HAP-1 (cell line): ENCODE data around the gene CD55.
A peak's percentile ranks its signal among the peaks of the same experiment; 100 is the strongest.

Source experiments
- DNase-seq, 2 experiments: peaks; one replicate each; pipeline ENCODE4 v3.0.0-alpha.2; 2016 to 2020; ENCODE audit warnings: low spot score in 2 of 2
- H3K27me3 ChIP-seq: fragments of 250-450 bp; sonication (Bioruptor Pico); 2 replicates; pipeline ENCODE4 v1.5.1; 2020; ENCODE audit warnings: low read depth, mild to moderate bottlenecking, moderate library complexity
- H3K36me3 ChIP-seq: fragments of 250-450 bp; sonication (Bioruptor Pico); replicated peaks from 2 replicates; pipeline ENCODE4 v1.5.1; 2020; ENCODE audit warnings: mild to moderate bottlenecking
- H3K4me1 ChIP-seq: fragments of 250-450 bp; sonication (Bioruptor Pico); 2 replicates; pipeline ENCODE4 v1.5.1; 2020; ENCODE audit warnings: mild to moderate bottlenecking
- H3K4me3 ChIP-seq: fragments of 250-450 bp; sonication (Bioruptor Pico); 2 replicates; pipeline ENCODE4 v1.5.1; 2020; ENCODE audit warnings: mild to moderate bottlenecking, moderate library complexity
- H3K9me3 ChIP-seq: fragments of 250-450 bp; sonication (Bioruptor Pico); 2 replicates; pipeline ENCODE4 v1.5.1; 2020; ENCODE audit warnings: mild to moderate bottlenecking, moderate library complexity
- in situ Hi-C: fragments of 300-500 bp; cut with MboI; formaldehyde crosslinking; loops from 3 replicates; pipeline ENCODE4 v1.14.3; 2020; ENCODE audit warnings: low sequenced_read_pairs, inconsistent platforms, mixed read lengths

Gene CD55

DNA sequence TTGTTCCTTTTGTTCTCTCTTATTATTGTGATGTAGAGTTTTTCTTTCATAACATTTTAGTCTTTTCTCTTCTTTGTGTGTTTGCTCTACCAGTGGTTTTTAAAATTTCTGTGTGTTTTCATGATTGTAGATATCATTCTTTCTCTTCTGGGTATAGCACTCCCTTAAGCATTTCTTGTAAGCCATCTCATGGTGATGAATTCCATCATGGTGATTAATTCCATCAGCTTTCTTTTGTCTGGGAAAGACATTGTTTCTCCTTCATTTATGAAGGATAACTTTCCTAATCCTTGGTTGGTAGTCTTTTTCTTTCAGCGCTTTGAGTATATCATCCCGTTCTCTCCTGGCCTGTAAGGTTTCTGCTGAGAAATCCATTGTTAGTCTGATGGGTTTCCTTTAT is 22.7 kb downstream of the CD55 start:
- DNase-seq, result peak in 1 of 2 experiments; percentile 76
- Histone ChIP-seq H3K4me3 (no peak overlapping the region), H3K4me1 (peaks cover 27% of the 10 kb centered on the region), H3K36me3 (peaks cover 38% of the 10 kb centered on the region), H3K9me3 (peaks cover 8% of the 10 kb centered on the region), H3K27me3 (no peaks in the 10 kb centered on the region)
- in situ Hi-C loops, result no loop called here

GRCh38 chr1:207345644-207346477 is 24.4 kb downstream of the CD55 start:
- H3K4me1 ChIP-seq, result peaks cover 33% of the 10 kb centered on the region
- peaks cover 8% of the 10 kb centered on the region for H3K9me3 ChIP-seq
- no peaks in the 10 kb centered on the region for H3K27me3 ChIP-seq
- H3K36me3 ChIP-seq, result peaks cover 32% of the 10 kb centered on the region
- no peak overlapping the region for H3K4me3 ChIP-seq
- in situ Hi-C loops, result no loop called here
- DNase-seq, result no peak

DNA sequence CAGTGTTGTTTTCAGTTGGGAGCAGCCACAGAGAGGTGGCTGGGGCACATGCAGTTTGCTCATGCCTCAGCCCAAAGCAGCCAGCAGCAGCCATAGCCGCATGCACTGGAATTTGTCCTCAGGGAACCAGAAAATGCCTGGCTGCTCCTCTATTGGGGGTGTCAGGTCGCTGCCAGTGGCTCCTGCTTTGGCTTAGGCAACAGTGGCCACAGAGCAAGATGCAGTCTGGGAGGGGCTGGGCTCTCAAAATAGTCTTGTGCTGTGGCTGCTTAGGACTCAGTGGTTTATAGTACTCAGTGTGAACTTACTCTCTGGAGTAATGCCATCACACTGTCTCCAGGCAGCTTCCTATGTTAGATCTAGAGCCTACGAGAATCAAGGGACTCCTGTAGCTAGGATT is 25.0 kb downstream of the CD55 start:
- Histone ChIP-seq H3K9me3 (peaks cover 8% of the 10 kb centered on the region), H3K4me1 (peaks cover 33% of the 10 kb centered on the region), H3K4me3 (no peak overlapping the region), H3K36me3 (peaks cover 27% of the 10 kb centered on the region), H3K27me3 (no peaks in the 10 kb centered on the region)
- in situ Hi-C loops, result no loop called here
- DNase-seq, result no peak

GRCh38 chr1:207349979-207350378 is 28.5 kb downstream of the CD55 start:
- Histone ChIP-seq H3K9me3 (peaks cover 8% of the 10 kb centered on the region), H3K36me3 (peaks cover 30% of the 10 kb centered on the region), H3K4me3 (no peak overlapping the region), H3K4me1 (peaks cover 13% of the 10 kb centered on the region), H3K27me3 (no peaks in the 10 kb centered on the region)
- in situ Hi-C loops, result no loop called here
- DNase-seq, result no peak

GRCh38 chr1:207352554-207352953 is 31.1 kb downstream of the CD55 start:
- Histone ChIP-seq H3K36me3 (peaks cover 24% of the 10 kb centered on the region), H3K9me3 (peaks cover 8% of the 10 kb centered on the region), H3K27me3 (no peaks in the 10 kb centered on the region), H3K4me3 (no peak overlapping the region), H3K4me1 (peaks cover 12% of the 10 kb centered on the region)
- in situ Hi-C loops, result no loop called here
- no peak for DNase-seq

- Histone ChIP-seq H3K27me3 (no peaks in the 10 kb centered on the region), H3K4me3 (no peak overlapping the region), H3K4me1 (peaks cover 7% of the 10 kb centered on the region), H3K36me3 (peaks cover 9% of the 10 kb centered on the region), H3K9me3 (no peaks in the 10 kb centered on the region; the same call in 1 of the 2 replicates)
- DNase-seq, result no peak
- in situ Hi-C loops, result no loop called here
Measured at GRCh38 chr1:207355060-207355459, 33.6 kb downstream of the CD55 start.

- H3K36me3 ChIP-seq, result peaks cover 4% of the 10 kb centered on the region
- H3K9me3 ChIP-seq, result no peaks in the 10 kb centered on the region
- H3K27me3 ChIP-seq, result no peaks in the 10 kb centered on the region
- no peak overlapping the region for H3K4me3 ChIP-seq
- peaks cover 6% of the 10 kb centered on the region for H3K4me1 ChIP-seq
- in situ Hi-C loops, result no loop called here
- no peak for DNase-seq
Measured at GRCh38 chr1:207355513-207356295, 34.2 kb downstream of the CD55 start.

- no peaks in the 10 kb centered on the region for H3K4me1 ChIP-seq
- peaks cover 17% of the 10 kb centered on the region for H3K36me3 ChIP-seq
- H3K27me3 ChIP-seq, result no peaks in the 10 kb centered on the region
- no peaks in the 10 kb centered on the region for H3K9me3 ChIP-seq
- in situ Hi-C loops, result no loop called here
- no peak for DNase-seq
- H3K4me3 ChIP-seq, result no peak overlapping the region
Measured at GRCh38 chr1:207361029-207361428, 39.6 kb downstream of the CD55 start.

GRCh38 chr1:207361889-207362288 is 40.4 kb downstream of the CD55 start:
- in situ Hi-C loops, result no loop called here
- Histone ChIP-seq H3K4me3 (no peak overlapping the region), H3K9me3 (no peaks in the 10 kb centered on the region), H3K27me3 (no peaks in the 10 kb centered on the region), H3K36me3 (peaks cover 17% of the 10 kb centered on the region), H3K4me1 (no peaks in the 10 kb centered on the region)
- DNase-seq, result no peak

- Histone ChIP-seq H3K9me3 (no peaks in the 10 kb centered on the region), H3K4me1 (no peaks in the 10 kb centered on the region), H3K27me3 (no peaks in the 10 kb centered on the region), H3K4me3 (no peak overlapping the region), H3K36me3 (peaks cover 17% of the 10 kb centered on the region)
- no peak for DNase-seq
- in situ Hi-C loops, result no loop called here
Measured at GRCh38 chr1:207362962-207363860, 41.7 kb downstream of the CD55 start.

DNA sequence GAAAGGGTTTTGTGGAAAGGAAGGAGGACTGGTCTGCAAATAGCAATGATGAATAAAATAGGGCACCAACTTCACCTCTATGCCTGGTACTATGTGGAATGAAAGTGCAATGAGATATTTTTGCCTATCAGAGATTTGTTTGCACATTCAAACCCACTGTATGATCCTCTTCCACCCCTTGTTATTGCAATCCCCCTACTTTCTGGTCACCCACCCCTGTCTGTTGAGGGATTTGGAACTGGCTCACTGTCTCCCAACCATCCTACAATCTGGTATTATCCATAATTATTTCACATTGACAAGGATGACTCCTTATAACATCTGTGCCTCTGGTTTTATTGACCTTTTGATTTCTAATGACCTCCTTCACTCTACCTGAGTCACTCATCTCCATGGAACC is 42.4 kb downstream of the CD55 start:
- no peak for DNase-seq
- no peaks in the 10 kb centered on the region for H3K4me1 ChIP-seq
- in situ Hi-C loops, result no loop called here
- no peaks in the 10 kb centered on the region for H3K9me3 ChIP-seq
- H3K4me3 ChIP-seq, result no peak overlapping the region
- peaks cover 17% of the 10 kb centered on the region for H3K36me3 ChIP-seq
- H3K27me3 ChIP-seq, result no peaks in the 10 kb centered on the region

GRCh38 chr1:207364614-207365013 is 43.1 kb downstream of the CD55 start:
- in situ Hi-C loops, result no loop called here
- Histone ChIP-seq H3K27me3 (no peaks in the 10 kb centered on the region), H3K36me3 (peaks cover 17% of the 10 kb centered on the region), H3K4me1 (no peaks in the 10 kb centered on the region), H3K9me3 (no peaks in the 10 kb centered on the region), H3K4me3 (no peak overlapping the region)
- no peak for DNase-seq

DNA sequence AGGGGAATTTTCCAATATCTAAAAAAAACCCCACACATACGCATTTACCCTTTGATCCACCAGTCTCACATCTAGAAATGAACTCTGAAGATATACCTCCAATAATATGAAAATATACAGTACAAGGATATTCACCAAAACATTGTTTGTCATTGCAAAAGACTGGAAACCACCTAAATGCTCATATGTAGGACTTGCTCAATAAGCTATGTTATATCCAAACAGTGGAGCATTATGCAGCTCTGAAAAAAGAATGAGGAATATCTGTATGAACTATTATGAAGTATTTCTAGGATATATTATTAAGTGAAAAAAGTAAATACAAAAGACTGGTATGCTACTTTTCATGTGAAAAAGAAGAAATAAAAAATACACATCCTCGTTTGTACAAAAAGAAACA is 43.6 kb downstream of the CD55 start:
- no peak for DNase-seq
- Histone ChIP-seq H3K27me3 (no peaks in the 10 kb centered on the region), H3K9me3 (no peaks in the 10 kb centered on the region), H3K36me3 (peaks cover 17% of the 10 kb centered on the region), H3K4me1 (no peaks in the 10 kb centered on the region), H3K4me3 (no peak overlapping the region)
- in situ Hi-C loops, result no loop called here
